SJSA1 (cell line): Measurements from ENCODE around the gene SETMAR. TPM values are rescaled to one million over a fixed set of nuclear protein-coding genes. Genes with fewer than 3 reads are reported as not detected.

Experiments used
- total RNA-seq: library from RNA; depleted of rRNA; stranded (reverse); fragments of >200 nt; shearing (Covaris generic); gene quantifications from 2 replicates; pipeline ENCODE4 v1.2.3, GENCODE V29; 2014; rRNA removed

Gene SETMAR
- total RNA-seq, 1 experiment from 2014 or later = 6.0 TPM

Other genes with a start within 250 kb of the SETMAR start
- gene SUMF1, start 163.9 kb downstream of the SETMAR start, total RNA-seq = 24.0 and 31.8 TPM in 2 replicates
- 7.5 and 9.7 TPM in 2 replicates for gene ITPR1, start 190.0 kb downstream of the SETMAR start, total RNA-seq